ENCODE data around the gene OTX1. TPM values are rescaled to one million over a fixed set of nuclear protein-coding genes. Genes with fewer than 3 reads are reported as not detected.
A peak's percentile ranks its signal among the peaks of the same experiment; 100 is the strongest.
"Not testable (repeated sequence)": the region's sequence is repeated elsewhere in the genome, so short reads cannot be mapped to it uniquely, and the experiment has no call there.

Gene OTX1
- total RNA-seq, 1 donor from 2014 or later: 0.31 TPM

DNA sequence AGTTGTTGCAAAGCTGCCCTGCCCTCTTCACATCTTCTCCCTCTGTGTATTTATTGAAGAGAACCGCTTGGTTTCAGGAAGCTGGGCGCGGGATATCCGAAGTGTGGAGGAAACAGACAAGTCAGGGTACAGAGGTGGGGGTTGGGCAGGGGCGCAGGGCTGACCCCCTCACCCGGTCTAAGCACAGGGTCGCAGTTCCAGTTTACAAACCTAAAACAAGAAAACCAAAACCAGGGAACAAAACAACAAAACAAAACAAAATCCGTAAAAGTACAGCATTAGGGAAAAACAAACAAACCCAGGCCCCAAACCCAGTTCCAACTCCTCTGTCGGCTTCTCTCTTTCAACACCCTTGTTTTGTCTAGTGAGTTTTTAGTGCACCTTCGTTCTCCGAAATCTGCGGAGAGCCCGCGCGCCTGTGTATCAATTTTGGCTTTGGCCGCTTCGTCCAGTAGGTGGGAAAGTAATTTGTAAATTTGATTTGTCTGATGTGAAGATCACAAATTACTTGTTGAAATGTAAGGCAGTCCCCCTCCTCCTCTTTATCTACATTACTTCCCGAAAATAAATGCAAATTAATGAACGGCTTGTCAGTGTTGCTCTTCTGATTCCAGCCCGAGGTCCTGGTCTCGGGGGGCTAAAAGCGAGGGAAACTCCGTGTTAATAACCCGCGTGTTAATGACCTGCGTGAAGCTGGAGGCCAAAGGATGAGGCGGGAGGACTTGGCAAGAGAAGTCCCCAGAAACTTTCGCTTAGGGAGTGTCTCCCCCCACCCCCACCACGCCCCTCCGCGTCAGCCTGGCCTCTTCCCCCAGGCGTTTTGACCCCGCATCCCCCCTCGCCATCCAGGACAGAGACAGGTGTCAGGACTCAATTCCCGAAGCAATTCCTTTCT is 6.9 kb downstream of the OTX1 start:
- DNase-seq (ENCODE audit: low spot score): no peak
- peak overlapping the region; percentile 23 for H3K27ac Mint-ChIP-seq
- peaks cover 79% of the 10 kb centered on the region for H3K27me3 Mint-ChIP-seq (ENCODE audit: insufficient read depth)
- intact Hi-C loops (cut with micrococcal nuclease): no loop called here
- peak overlapping the region; percentile 61 for H3K4me3 Mint-ChIP-seq
- H3K36me3 Mint-ChIP-seq (ENCODE audit: low read depth): peaks cover 9% of the 10 kb centered on the region
- peaks cover 4% of the 10 kb centered on the region for H3K9me3 Mint-ChIP-seq
- peaks cover 46% of the 10 kb centered on the region for H3K4me1 Mint-ChIP-seq (ENCODE audit: low read depth)

DNA sequence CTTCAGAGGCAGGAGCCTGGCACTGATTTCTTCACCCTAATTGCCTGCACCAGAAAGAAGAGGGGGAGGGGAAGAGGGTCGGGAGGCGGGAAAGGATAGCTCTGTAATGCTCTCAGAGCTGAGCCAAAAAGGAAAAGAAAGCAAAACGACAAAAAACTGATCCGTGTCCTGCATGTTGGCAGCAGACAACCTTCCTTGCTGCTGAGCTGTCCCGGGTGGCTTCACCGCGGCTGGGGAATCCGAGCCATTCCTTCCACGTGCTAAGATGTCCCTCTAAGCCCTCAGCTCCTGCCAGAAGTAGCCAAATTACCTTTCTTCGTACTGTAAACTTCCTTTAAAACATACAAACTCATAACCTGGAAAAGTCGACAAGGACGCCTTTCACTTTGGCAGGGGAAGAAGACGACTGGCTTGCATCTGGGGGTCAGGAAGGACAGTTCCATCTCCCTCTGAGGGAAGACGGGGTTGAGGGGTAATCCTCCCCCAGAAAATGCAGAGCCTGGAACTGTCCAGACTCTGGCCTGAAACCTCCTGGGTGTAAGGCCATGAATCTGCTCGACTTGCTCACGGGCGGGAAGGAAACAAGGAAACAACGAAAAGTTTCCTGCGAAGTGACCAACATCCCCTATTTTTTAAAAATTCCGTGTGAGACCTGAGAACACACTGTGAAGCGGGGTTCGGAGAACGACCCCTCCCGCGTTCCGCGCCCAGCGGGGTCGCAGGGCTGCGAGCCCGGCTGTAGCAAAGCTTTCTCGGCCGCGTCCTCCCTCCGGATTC is 7.7 kb downstream of the OTX1 start:
- peaks cover 9% of the 10 kb centered on the region for H3K36me3 Mint-ChIP-seq (ENCODE audit: low read depth)
- H3K4me1 Mint-ChIP-seq (ENCODE audit: low read depth): peaks cover 46% of the 10 kb centered on the region
- H3K9me3 Mint-ChIP-seq: peaks cover 4% of the 10 kb centered on the region
- intact Hi-C loops (cut with micrococcal nuclease): no loop called here
- DNase-seq (ENCODE audit: low spot score): no peak
- peaks cover 78% of the 10 kb centered on the region for H3K27me3 Mint-ChIP-seq (ENCODE audit: insufficient read depth)
- H3K27ac Mint-ChIP-seq: peak overlapping the region; percentile 74
- H3K4me3 Mint-ChIP-seq: peak overlapping the region; percentile 61

DNA sequence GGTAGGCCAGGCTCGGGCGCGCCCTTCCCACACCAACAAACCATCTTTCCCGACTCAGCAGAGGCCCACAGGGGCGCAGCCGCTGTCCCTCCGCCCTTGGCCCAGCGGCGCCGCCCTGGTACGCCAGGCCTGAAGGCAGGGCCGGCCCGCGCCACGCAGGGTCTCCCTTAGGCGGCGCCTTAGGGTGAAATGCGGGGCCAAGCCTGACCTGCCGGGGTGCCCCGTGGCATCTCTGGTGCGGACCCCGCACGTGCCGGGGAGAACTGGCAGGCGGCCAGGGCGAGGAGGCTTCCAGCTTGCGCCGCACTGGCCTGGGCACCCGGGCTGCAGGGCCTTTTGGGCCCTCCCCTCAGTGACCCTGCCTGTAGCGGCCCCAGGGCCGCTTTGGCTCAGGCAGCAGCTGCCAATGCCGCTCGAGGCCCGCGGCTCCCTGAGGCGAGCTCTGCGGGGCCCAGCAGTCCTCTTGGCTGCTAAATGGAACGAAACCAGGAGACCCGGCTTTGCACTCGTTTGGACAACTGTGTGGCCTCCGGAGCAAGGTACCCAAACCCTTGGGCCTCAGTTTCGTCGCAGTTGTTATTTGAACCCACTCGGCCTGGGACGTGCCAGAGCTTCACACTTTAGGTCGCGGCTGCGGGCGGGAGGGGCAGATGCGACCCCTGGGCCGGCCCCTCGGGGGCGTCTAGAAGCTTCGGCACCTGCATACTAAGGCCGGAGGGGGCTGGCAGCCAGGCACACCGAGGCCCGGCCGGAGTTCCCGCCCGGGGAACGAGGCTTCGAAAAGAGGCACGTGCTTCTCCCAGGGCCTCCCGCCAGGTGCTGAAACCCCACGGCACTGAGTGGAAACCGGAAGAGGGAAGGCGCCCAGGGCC is 8.5 kb downstream of the OTX1 start:
- Mint-ChIP-seq H3K4me1 (ENCODE audit: low read depth) (peaks cover 43% of the 10 kb centered on the region), H3K4me3 (no peak overlapping the region), H3K27ac (no peak overlapping the region), H3K36me3 (ENCODE audit: low read depth) (peaks cover 9% of the 10 kb centered on the region), H3K27me3 (ENCODE audit: insufficient read depth) (peaks cover 75% of the 10 kb centered on the region), H3K9me3 (peaks cover 4% of the 10 kb centered on the region)
- no peak for DNase-seq (ENCODE audit: low spot score)
- intact Hi-C loops (cut with micrococcal nuclease): no loop called here

DNA sequence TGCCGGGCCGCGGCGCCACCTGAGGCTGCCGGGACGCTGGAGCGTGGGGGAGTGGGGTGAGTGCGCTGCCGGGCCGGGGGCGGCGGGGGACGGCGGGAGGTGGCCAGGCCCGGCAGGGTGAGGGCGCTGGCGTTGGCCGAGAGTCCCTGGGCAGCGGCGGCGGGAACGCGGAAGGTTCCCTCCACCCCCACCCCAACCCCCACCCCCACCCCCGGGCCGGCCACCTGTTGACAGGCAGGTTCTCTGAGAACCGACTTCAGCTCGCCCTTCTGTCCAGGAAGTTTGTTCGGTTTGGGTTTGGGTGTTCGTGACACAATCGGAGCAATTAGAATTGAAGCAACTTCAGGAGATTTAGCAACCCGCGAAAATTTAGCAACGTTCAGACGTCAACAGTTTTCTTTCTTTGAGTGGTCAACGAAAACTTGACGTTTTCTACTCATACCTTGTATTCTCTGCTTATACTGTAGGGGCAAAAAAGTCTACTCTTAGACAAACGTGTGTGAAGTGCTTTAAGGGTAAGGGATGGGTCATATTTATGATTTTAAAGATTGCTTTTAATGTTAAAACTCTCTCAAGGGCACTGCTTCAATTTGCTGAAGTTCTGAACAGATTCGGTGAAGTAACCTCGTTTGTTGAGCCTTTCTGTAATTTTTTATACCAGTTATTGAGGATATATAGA is 9.3 kb downstream of the OTX1 start:
- Mint-ChIP-seq H3K4me3 (peak overlapping the region; percentile 56), H3K36me3 (ENCODE audit: low read depth) (peaks cover 9% of the 10 kb centered on the region), H3K27me3 (ENCODE audit: insufficient read depth) (peaks cover 71% of the 10 kb centered on the region), H3K27ac (peak overlapping the region; percentile 68), H3K4me1 (ENCODE audit: low read depth) (peaks cover 35% of the 10 kb centered on the region), H3K9me3 (peaks cover 4% of the 10 kb centered on the region)
- no peak for DNase-seq (ENCODE audit: low spot score)
- intact Hi-C loops (cut with micrococcal nuclease): loop anchor here (1.0 to 5.0 kb wide), 2 partner anchors 9 to 362 kb away; no protein-coding TSS in a partner anchor

DNA sequence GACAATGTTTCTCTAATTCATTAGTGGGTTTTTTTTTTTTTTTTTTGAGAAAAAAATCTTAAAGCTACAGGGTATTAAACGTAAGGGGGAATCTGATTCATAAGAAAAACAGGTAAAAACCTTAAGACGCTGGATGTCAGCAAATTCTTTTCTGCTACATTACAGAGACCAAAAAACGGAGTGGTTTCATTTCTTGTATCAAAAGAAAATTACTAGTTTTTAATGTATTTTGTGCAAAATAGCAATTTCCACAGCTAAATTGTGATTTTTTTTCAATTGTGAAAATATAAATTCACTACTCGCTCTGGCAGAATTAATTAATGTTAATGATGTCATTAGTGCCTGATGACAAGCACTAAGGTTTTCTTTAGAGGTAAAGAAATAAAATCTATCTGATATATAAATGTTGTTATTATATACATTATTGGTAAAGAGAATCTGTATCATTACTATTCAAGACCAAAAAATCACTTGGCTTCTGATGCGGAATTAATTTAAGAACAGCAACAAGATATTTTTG is 9.9 kb downstream of the OTX1 start:
- H3K36me3 Mint-ChIP-seq (ENCODE audit: low read depth): peaks cover 9% of the 10 kb centered on the region
- H3K4me3 Mint-ChIP-seq: no peak overlapping the region
- intact Hi-C loops (cut with micrococcal nuclease): loop anchor here (1.0 to 5.0 kb wide), 2 partner anchors 9 to 362 kb away; no protein-coding TSS in a partner anchor
- peaks cover 67% of the 10 kb centered on the region for H3K27me3 Mint-ChIP-seq (ENCODE audit: insufficient read depth)
- no peak for DNase-seq (ENCODE audit: low spot score)
- peaks cover 4% of the 10 kb centered on the region for H3K9me3 Mint-ChIP-seq
- H3K27ac Mint-ChIP-seq: no peak overlapping the region
- peaks cover 33% of the 10 kb centered on the region for H3K4me1 Mint-ChIP-seq (ENCODE audit: low read depth)

DNA sequence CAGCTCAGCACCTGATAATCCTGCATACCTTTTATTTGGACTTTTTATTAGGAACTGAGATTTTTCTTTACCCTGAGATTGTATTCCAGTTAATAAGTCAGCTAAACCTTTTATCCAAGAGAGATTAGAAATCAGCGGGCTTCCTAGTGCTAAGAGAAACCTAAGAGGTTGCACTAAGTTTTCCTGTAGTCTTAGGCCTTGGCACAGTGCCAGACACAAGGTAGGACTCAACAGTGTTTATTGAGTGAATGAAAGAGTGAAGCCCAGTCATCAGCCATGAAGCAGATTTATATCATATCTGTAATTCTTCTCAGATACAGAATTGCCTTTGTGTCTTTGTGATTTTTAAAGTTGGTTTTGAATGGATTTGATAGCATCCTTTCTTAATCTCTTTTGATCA is 13.6 kb downstream of the OTX1 start:
- peaks cover 7% of the 10 kb centered on the region for H3K4me1 Mint-ChIP-seq (ENCODE audit: low read depth)
- H3K36me3 Mint-ChIP-seq (ENCODE audit: low read depth): peaks cover 3% of the 10 kb centered on the region
- DNase-seq (ENCODE audit: low spot score): no peak
- H3K27me3 Mint-ChIP-seq (ENCODE audit: insufficient read depth): peaks cover 42% of the 10 kb centered on the region
- intact Hi-C loops (cut with micrococcal nuclease): loop anchor here (2.0 to 5.0 kb wide), 2 partner anchors 13 to 358 kb away; partner anchors contain the start of gene OTX1
- peaks cover 4% of the 10 kb centered on the region for H3K9me3 Mint-ChIP-seq
- H3K4me3 Mint-ChIP-seq: no peak overlapping the region
- H3K27ac Mint-ChIP-seq: no peak overlapping the region

DNA sequence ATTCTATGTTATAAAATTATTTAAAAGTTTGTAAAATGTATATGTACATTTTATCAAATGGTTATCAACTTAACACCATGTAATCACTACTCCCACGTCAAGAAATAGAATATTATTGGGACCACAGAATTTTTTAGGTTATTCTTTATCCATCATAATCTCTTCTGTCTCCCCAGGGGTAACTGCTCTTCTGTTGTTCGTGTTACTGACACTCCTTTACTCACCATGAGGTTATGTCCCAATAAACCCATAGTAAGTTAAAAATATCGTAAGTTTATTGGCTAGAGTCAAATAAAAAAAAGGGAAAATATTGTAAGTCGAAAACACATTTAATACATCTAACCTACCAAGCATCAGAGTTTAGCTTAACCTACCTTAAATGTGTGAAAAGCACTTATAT is 14.0 kb downstream of the OTX1 start:
- Mint-ChIP-seq H3K9me3 (peaks cover 4% of the 10 kb centered on the region), H3K4me1 (ENCODE audit: low read depth) (peaks cover 7% of the 10 kb centered on the region), H3K27ac (no peak overlapping the region), H3K4me3 (no peak overlapping the region), H3K27me3 (ENCODE audit: insufficient read depth) (peaks cover 42% of the 10 kb centered on the region), H3K36me3 (ENCODE audit: low read depth) (peaks cover 3% of the 10 kb centered on the region)
- DNase-seq (ENCODE audit: low spot score): no peak
- intact Hi-C loops (cut with micrococcal nuclease): loop anchor here (2.0 to 5.0 kb wide), 2 partner anchors 14 to 358 kb away; partner anchors contain the start of gene OTX1

DNA sequence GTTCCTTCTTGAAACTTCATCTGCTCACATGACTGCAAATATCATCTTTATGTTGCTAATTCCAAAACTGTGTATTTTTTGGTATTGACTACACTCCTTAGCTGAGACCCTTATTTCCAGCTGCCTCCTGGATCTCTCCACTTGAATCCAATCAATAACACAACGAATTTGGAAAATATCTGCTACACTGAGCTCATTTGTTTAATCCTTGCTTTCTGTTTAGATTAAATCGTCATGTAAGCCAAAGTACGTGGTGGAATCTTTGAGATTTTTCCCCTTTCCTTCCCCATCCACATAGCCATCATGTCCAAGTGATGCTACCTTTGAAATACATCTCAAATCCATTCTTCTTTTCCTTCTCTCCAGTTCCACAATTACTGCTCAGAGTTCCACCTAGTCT is 15.6 kb downstream of the OTX1 start:
- intact Hi-C loops (cut with micrococcal nuclease): no loop called here
- Mint-ChIP-seq H3K27ac (no peak overlapping the region), H3K27me3 (ENCODE audit: insufficient read depth) (peaks cover 31% of the 10 kb centered on the region)

DNA sequence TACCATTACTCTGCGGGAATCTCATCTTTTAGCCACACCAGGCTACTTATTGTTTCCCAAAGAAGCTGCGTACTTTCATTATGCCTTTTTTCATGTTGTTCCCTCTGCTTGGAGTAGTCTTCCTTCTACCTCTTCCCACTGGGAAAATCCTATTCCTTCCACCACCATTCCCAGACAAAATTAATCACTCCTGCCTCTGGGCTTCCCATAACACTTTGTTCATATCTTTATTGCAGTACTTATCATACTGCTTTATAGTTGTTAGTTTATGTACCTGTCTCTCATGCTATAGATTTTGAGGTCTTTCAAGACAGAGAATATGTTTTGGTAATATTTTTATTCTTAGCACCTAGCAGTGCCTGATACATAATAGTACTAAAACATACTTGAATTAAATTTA is 16.2 kb downstream of the OTX1 start:
- peaks cover 27% of the 10 kb centered on the region for H3K27me3 Mint-ChIP-seq (ENCODE audit: insufficient read depth)

More for the DNA sequence above, 15.6 kb downstream of the OTX1 start:
- H3K36me3 Mint-ChIP-seq (ENCODE audit: low read depth): no peaks in the 10 kb centered on the region
- no peak for DNase-seq (ENCODE audit: low spot score)
- H3K4me1 Mint-ChIP-seq (ENCODE audit: low read depth): no peaks in the 10 kb centered on the region
- H3K4me3 Mint-ChIP-seq: no peak overlapping the region
- H3K9me3 Mint-ChIP-seq: no peaks in the 10 kb centered on the region

DNA sequence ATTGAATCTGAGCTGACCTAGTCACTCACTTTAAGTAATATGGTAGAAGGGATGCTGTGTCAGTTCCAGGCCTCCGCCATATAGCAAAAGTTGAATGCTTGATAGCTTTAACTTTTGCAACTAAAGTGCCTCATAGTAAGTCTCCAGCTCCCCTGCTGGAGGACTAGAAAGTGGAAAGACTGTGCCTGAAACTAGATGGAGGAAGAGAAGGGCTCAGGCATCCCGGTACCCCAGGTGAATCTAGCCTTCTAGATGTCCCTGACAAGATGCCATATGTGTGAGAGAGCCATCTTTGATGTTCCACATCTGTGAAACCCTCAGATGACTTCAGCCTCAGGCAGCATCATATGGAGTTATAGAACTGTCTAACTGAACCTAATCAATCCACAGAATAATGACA is 21.0 kb downstream of the OTX1 start:
- H3K27me3 Mint-ChIP-seq (ENCODE audit: insufficient read depth): peaks cover 5% of the 10 kb centered on the region
- no peak overlapping the region for H3K4me3 Mint-ChIP-seq
- no peak overlapping the region for H3K27ac Mint-ChIP-seq
- no peaks in the 10 kb centered on the region for H3K4me1 Mint-ChIP-seq (ENCODE audit: low read depth)
- intact Hi-C loops (cut with micrococcal nuclease): no loop called here
- DNase-seq (ENCODE audit: low spot score): no peak
- H3K36me3 Mint-ChIP-seq (ENCODE audit: low read depth): no peaks in the 10 kb centered on the region
- H3K9me3 Mint-ChIP-seq: no peaks in the 10 kb centered on the region

More for the DNA sequence above, 16.2 kb downstream of the OTX1 start:
- Mint-ChIP-seq H3K36me3 (ENCODE audit: low read depth) (no peaks in the 10 kb centered on the region), H3K4me1 (ENCODE audit: low read depth) (no peaks in the 10 kb centered on the region), H3K4me3 (no peak overlapping the region), H3K27ac (no peak overlapping the region), H3K9me3 (no peaks in the 10 kb centered on the region)
- intact Hi-C loops (cut with micrococcal nuclease): no loop called here
- no peak for DNase-seq (ENCODE audit: low spot score)

DNA sequence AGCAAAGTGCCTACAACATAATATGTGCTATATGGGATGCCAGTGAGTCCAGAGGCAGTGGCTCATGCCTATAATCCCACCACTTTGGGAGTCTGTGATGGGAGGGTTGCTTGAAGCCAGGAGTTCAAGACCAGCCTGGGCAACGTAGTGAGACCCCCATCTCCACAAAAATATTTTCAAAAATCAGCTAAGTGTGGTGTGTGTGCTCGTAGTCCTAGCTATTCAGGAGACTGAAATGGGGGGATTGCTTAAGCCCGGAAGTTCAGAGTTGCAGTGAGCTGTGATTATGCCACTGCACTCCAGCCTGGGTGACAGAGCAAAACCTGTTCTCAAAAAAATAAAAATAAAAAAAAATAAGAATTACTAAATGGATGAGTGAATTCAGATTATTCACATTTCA is 23.4 kb downstream of the OTX1 start:
- H3K36me3 Mint-ChIP-seq (ENCODE audit: low read depth): no peaks in the 10 kb centered on the region
- intact Hi-C loops (cut with micrococcal nuclease): no loop called here
- DNase-seq (ENCODE audit: low spot score): no peak
- H3K4me1 Mint-ChIP-seq (ENCODE audit: low read depth): no peaks in the 10 kb centered on the region
- H3K27me3 Mint-ChIP-seq (ENCODE audit: insufficient read depth): peaks cover 4% of the 10 kb centered on the region
- no peaks in the 10 kb centered on the region for H3K9me3 Mint-ChIP-seq
- H3K4me3 Mint-ChIP-seq: no peak overlapping the region
- no peak overlapping the region for H3K27ac Mint-ChIP-seq

DNA sequence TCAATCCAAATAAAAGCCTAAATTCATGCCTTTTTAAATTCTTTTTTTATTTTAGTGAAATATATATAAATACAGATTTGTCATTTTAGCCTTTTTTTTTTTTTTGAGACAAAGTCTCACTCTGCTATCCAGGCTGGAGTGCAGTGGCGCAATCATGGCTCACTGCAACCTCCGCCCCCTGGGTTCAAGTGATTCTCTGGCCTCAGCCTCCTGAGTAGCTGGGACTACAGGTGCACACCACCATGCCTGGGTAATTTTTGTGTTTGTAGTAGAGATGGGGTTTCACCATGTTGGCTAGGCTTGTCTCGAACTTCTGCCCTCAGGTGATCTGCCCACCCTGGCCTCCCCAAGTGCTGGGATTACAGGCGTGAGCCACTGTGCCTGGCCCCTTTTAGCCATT is 23.8 kb downstream of the OTX1 start:
- H3K27ac Mint-ChIP-seq; DNase-seq (ENCODE audit: low spot score); H3K27me3 Mint-ChIP-seq (ENCODE audit: insufficient read depth); H3K4me3 Mint-ChIP-seq; intact Hi-C loops (cut with micrococcal nuclease); H3K9me3 Mint-ChIP-seq; H3K36me3 Mint-ChIP-seq (ENCODE audit: low read depth); H3K4me1 Mint-ChIP-seq (ENCODE audit: low read depth): not testable (repeated sequence)
